ENCODE data around the gene SKAP1. TPM values are rescaled to one million over a fixed set of nuclear protein-coding genes. Genes with fewer than 3 reads are reported as not detected.

The SKAP1 gene
- total RNA-seq, 1 donor from 2014 or later, result 0.49 TPM

- Mint-ChIP-seq H3K4me1 (peaks cover 26% of the 10 kb centered on the region), H3K9me3 (no peaks in the 10 kb centered on the region), H3K4me3 (no peak overlapping the region), H3K27me3 (ENCODE audit: low read depth) (peaks cover 3% of the 10 kb centered on the region), H3K27ac (ENCODE audit: unreplicated experiment) (no peak overlapping the region), H3K36me3 (ENCODE audit: low read depth) (no peaks in the 10 kb centered on the region)
- no peak for TF ChIP-seq CTCF (conservative IDR thresholded peaks at IDR 0.05)
- DNase-seq (ENCODE audit: low read depth, low spot score), result no peak
These were observed 318.1 kb downstream of the SKAP1 start for GRCh38 chr17:48111937-48112241.

- no peak for TF ChIP-seq CTCF (conservative IDR thresholded peaks at IDR 0.05)
These were observed 319.3 kb downstream of the SKAP1 start for GRCh38 chr17:48110761-48111160.

GRCh38 chr17:48107137-48108055 lies 322.6 kb downstream of the SKAP1 start, which contains the start of gene SNX11:
SNX11 (plus strand) TSS chr17:48107766; CDS start chr17:48112044, 4,278 bp downstream.
- H3K4me1 Mint-ChIP-seq, result peaks cover 29% of the 10 kb centered on the region
- peak; percentile 84 for DNase-seq (ENCODE audit: low read depth, low spot score)
- H3K36me3 Mint-ChIP-seq (ENCODE audit: low read depth), result no peaks in the 10 kb centered on the region
- H3K27ac Mint-ChIP-seq (ENCODE audit: unreplicated experiment), result peak within 1 kb of the TSS; percentile 95
- H3K4me3 Mint-ChIP-seq, result peak within 1 kb of the TSS; percentile 97
- peaks cover 3% of the 10 kb centered on the region for H3K9me3 Mint-ChIP-seq
- peaks cover 3% of the 10 kb centered on the region for H3K27me3 Mint-ChIP-seq (ENCODE audit: low read depth)
- no peak for TF ChIP-seq CTCF (conservative IDR thresholded peaks at IDR 0.05)

More at GRCh38 chr17:48110761-48111160, 319.3 kb downstream of the SKAP1 start:
- Mint-ChIP-seq H3K36me3 (ENCODE audit: low read depth) (no peaks in the 10 kb centered on the region), H3K27ac (ENCODE audit: unreplicated experiment) (no peak overlapping the region), H3K27me3 (ENCODE audit: low read depth) (peaks cover 3% of the 10 kb centered on the region), H3K9me3 (no peaks in the 10 kb centered on the region), H3K4me1 (peaks cover 29% of the 10 kb centered on the region), H3K4me3 (peak overlapping the region; percentile 5)
- no peak for DNase-seq (ENCODE audit: low read depth, low spot score)

GRCh38 chr17:48106802-48107136 lies 323.2 kb downstream of the SKAP1 start:
- Mint-ChIP-seq H3K4me3 (peak overlapping the region; percentile 97), H3K9me3 (peaks cover 3% of the 10 kb centered on the region), H3K36me3 (ENCODE audit: low read depth) (no peaks in the 10 kb centered on the region), H3K27ac (ENCODE audit: unreplicated experiment) (no peak overlapping the region), H3K4me1 (peaks cover 29% of the 10 kb centered on the region), H3K27me3 (ENCODE audit: low read depth) (peaks cover 3% of the 10 kb centered on the region)
- DNase-seq (ENCODE audit: low read depth, low spot score), result no peak
- no peak for TF ChIP-seq CTCF (conservative IDR thresholded peaks at IDR 0.05)

- no peak for DNase-seq (ENCODE audit: low read depth, low spot score)
- peaks cover 3% of the 10 kb centered on the region for H3K9me3 Mint-ChIP-seq
- H3K4me3 Mint-ChIP-seq, result peak overlapping the region; percentile 63
- TF ChIP-seq CTCF (conservative IDR thresholded peaks at IDR 0.05), result no peak
- no peak overlapping the region for H3K27ac Mint-ChIP-seq (ENCODE audit: unreplicated experiment)
- H3K4me1 Mint-ChIP-seq, result peaks cover 38% of the 10 kb centered on the region
- peaks cover 2% of the 10 kb centered on the region for H3K36me3 Mint-ChIP-seq (ENCODE audit: low read depth)
- peaks cover 3% of the 10 kb centered on the region for H3K27me3 Mint-ChIP-seq (ENCODE audit: low read depth)
These were observed 325.6 kb downstream of the SKAP1 start for GRCh38 chr17:48104440-48104839.

Data from neural crest cell (in vitro differentiated cells).